HG03571 (cell line): ENCODE data around the gene LDHD.

Experiments
- ATAC-seq: cut with Tn5 transposase; IDR thresholded peaks from one replicate; pipeline ENCODE4 v1.9.1; 2021; ENCODE audit not compliant: unreplicated experiment

Gene LDHD

GRCh38 chr16:75114946-75115825, 1.4 kb downstream of the LDHD start:
- ATAC-seq, result no peak

DNA sequence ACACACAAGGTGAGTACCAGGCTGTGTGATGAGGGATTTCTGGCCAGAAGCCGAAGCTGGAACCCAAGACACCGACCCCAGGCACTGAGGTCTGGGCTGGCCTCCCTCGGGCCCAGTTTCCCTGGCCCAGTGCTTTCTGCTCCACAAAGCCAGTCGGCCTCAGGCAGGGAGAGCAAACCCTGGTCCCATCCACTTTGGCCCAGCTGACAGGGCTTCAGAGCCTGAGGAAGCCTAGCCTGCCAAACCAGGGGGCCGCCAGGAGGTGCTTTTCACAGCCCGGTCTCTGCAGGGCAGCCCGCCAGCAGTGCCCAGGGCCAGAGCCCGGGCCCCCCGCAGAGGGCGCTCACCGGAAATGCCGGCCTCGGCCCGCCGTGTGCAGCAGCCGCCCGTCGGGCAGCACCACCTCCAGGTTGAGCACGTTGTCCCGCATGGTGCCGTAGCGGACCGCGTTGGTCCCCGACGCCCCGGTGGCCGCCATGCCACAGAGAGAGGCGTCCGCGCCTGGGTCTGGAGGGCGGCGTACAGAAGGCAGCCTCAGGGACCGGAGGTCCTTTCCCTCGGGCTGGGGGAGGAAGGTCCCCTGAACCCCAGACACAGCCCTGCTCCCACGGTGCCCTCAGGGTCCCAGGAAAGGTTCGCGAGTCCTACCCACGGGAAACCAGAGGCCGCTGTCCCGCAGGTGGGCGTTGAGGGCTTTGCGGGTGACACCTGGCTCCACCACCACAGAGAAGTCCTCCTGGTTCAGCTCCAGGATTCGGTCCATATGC, 2.2 kb downstream of the LDHD start:
- no peak for ATAC-seq

DNA sequence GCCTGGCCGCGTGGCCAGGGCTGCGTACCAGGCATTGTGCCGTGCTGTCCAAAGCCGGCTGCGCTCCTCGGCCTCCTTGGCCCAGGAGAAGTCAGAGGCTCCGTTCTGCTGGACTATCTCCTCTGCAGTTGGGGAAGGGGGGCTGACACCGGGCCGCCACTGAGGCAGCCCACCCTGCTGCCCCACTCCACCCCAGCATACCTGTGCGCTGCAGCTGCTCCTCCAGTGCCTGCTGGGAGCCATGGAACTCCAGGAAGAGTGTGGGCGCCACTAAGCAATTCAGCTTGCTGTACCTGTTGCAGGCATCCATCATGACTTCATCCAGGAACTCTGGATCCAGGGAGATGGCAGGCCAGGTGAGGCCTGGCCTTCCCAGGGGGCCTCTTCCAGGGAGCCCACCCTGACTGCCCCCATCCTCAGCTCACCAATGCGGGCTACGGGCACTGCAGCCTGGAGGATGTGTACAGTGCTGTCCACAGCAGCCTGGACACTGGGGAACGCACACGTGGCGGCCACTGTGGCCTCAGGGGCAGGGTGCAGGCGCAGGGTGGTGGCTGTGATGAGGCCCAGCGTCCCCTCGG, 2.9 kb downstream of the LDHD start:
- ATAC-seq, result no peak

DNA sequence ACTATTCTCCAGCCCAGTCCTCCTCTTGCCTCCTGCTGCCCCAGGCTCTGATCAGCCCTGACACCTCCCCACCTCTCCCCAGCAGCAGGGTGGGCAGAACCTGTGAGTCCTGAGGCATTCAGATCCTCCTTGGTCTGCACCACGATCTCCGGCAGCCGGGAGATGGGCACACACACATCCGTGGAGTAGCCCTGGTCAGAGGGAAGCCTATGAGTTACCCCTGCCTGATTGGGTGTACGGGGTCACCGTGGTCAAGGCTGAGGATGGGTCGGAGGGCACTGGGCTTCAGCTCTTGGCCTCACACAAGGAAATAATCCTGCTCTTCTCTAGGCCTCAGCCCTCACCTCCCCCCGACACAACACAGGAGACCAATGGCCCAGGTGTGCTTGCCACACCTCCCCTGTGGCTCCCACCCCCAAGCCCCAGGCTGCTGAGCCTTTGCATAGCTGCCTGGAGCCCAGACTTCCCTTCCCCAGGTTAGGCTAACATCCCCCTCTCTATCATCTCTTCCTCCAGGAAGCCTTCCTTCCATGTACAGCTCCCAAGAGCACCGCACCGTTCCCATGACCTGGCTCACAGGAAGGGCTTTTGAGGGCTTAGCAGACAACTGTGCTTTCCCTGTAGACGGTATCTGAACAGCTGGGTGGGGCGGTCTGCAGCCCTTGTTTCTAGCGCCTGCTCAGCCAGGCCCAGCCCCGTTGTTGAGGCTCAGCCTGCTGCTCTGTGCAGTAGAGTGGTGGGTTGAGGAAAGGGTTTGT, 3.7 kb downstream of the LDHD start:
- no peak for ATAC-seq

DNA sequence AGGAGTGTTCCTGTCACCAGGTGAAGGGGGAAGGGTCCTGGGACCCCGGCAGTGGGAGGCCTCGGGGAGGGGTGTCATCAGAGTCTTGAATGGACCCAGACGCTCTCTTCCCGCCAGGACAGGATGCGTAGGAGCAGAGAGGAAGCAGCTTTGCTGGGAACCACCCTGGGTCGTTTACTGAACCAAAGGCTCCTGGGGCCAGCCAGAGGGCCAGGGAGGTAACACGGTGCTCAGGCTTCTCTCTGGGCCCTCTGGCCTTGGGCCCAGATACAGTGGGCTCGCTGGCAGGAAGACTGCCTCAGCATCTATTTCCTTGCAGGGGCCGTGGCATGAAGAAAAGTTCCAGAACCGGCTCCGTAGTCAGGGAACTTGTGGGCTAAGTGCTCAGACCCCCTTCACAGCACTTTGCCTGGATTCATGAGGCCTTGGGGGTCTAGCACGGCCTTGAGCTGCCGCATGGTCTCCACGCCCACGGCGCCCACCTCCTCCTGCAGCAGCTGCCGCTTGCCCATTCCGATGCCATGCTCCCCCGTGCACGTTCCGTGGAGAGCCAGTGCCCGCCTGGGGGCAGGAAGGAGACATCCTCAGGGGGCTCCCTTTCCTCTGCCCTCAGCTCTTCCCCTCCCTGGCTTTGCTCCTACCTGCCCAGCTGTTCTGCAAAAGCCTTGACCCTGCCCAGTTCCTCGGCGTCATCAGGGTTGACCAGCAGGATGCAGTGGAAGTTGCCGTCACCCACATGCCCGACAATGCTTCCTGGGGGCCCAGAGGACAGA, 4.4 kb downstream of the LDHD start:
- ATAC-seq, result no peak

DNA sequence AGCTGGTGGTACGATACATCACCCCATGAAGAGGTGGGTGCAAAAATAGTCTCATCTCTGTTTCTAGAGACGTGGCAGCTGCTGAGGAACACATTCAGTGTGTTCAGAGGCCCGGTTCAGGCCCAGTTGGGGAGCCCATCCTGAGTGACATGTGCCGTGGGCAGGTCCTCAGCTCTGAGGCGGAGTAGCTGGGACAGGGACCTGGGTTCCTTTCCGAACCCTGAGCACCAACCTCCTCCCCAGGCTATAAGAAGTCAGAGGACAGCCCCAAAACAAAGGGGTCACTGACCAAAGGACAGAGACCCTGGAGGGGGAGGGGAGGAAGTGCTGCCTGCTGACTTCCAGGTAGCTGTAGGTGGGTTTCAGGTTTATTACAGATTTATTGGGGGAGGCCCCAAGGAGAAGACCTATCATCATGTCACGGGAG, 5.1 kb downstream of the LDHD start:
- no peak for ATAC-seq

GRCh38 chr16:75110637-75111513, 5.7 kb downstream of the LDHD start:
- ATAC-seq, result peak; percentile 67

GRCh38 chr16:75109732-75110243, 6.8 kb downstream of the LDHD start:
- ATAC-seq, result no peak

DNA sequence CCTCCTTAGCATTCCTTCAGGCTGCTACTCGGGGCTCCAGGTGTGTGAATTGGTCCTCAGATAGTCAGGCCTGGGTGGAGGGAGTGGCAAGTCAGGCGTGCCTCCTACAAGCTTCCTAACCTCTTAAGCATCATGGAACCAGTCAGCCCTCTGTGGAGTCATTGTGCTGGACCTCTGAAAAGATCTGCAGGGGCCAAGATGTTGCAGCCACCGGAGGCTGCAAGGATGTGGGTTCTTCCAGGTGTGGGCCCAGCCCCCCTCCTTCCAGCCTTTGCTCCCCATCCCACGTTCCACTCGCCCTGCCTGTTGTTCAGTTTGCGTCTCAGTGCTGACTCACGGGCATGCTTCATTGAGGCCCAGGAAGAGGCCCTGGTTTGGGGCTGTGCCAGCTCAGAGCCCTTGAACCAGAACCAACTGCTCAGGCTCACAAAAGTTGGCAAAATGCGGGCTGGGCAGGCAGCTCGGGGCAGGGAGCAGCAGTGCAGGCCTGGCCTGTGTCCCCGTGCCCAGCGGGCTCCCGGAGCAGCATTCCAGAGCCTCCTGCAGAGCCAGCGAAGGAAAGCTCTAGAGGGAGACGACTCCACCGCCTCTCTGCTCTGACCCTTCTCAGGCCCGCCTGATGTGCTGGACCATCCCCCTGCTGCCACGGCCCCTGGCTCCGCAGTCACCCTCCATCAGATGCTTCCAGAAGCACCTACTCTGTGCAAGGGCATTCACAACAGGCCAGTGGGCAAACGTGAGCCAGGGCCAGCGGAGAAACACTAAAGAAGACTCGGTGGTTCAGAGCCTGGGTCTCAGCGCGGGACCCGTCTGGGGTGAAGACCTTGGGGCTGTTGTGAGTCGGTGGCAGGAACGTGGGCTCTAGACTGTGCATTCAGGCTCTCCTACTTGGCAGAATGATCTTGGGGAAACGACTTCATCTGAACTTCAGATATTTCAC, 7.5 kb downstream of the LDHD start:
- ATAC-seq, result peak; percentile 42

DNA sequence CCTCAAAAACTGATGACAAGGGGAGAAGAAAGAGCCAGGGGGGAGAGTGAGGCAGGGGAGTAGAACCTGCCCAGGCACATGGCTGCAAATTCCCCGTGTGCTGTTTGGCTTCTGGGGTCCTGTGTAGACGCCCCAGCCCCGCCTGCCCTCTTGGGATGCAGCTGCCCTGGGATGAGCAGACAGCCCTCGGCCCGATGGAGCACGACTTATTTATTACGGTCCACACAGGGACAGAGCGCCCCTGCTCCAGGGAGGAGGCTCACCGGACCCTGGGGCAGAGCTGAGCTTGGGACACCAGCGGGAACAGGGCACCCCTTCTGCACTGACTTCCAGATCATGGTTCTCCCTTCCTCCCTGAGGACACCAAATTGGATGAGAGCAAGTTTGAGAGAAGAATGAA, 9.1 kb downstream of the LDHD start:
- ATAC-seq, result no peak

DNA sequence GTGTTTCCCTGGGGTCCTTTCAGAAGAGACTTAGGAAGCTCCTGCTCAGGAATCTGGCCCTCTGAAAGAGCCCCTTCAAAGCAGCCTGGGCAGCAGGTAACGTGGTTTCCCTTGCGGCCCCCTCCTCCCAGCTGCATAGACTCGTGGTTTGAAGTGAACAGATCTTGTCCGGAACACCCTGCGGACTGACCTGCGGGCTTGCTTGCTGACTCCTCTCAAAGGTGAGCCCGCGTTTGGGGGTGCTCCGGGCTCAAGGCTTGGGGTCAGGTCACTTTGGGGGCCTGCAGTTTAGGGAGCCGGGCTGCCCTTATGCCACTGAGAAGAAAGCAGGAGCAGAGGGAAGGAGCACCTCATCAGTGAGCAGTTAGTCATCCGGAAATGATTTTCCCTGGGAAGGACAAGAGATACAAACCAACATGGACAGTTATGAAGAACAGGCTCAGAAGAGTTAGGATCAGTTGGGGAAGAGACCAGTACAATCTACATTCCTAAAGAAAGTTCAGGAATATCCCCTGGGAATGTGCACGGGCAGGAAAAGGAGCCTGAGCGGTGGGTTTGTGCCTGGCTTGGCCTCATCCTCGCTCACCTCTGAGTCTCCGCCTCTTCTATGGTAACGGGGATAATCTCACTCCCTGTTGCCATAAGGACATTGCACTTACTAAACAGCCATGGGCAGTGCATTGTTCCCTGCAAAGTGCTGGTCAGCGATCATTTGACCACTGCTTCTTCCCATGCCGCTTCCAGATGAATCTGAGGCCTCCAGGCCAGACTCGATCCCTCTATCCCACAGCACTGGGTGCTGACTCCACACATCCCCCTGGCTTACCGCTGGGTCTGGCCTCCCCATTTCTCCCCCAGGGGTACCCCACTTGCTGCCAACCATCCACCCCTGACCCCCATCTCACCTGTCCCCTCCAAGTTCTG, 10.0 kb downstream of the LDHD start:
- ATAC-seq, result no peak

DNA sequence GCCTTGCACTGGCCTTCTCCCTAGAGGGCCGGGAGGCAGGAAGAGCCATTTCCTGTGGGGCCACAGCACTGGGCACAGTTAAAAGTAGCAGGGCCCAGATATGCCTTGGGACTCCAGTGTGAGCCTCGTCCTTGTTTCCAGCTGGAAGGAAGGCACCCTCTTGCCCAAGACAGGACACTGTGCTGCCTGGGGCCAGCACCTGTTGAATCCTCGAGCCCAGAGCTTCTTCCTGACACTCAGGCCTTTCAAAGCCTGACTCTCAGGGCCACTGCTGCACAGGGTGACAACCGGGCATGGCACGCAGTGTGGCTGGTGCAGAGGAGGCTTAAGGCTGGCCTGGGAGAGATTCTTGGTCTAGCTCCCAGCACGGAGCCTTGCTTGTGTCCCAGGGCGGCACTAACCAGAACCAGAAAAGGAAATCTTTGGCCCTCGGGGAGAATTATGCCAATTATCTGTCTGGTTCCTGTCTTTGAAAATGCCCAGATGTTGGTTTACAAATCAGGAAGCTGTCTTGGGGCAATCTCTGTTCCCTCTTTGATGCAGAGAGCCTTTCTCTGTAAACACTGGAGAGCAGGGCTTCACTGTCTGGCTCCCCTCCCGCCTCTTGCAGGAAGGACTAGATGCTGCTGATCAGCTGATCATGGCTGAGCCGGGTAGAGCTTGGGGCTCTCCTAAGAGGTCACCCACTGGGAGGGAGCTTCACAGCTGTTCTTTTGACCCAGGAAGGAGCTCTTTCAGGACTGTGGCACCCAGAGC, 11.1 kb downstream of the LDHD start:
- no peak for ATAC-seq

DNA sequence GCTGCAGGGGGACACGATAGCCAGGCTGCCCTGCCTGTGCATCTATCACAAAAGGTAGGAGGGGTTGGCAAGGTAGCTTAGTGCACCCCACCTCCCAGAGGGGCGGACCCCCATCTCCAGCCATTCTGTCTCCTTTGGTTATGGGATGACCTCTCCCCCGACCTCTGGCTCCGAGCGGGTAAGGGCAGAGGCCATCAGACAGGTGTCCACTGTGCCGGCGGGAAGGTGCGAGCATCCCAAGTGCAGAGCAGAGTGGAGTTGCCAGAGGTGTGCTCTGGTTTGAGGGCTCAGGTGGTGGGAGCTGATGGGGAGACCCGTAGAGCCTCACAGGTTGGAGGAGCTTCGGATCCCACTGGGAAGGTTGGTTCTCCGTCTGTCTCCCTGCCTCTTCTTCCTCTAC, 11.7 kb downstream of the LDHD start:
- no peak for ATAC-seq

DNA sequence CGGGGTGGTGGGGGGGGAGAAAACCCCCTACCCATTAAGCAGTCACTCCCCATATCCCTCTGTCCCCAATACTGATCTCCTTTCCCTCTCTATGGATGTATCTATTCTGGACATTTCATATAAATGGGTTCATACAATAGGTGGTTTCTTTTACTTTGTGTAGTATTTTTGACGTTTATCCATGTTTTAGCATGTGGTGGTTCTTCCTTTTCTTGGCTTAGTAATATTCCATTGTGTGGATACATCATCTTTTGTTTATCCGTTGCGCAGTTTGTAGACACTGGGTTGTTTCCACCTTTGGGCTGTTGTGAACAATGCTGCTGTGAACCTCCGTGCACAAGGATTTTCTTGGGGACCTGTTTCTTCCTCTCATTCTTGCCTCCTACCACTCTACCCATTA, 12.6 kb downstream of the LDHD start:
- no peak for ATAC-seq

DNA sequence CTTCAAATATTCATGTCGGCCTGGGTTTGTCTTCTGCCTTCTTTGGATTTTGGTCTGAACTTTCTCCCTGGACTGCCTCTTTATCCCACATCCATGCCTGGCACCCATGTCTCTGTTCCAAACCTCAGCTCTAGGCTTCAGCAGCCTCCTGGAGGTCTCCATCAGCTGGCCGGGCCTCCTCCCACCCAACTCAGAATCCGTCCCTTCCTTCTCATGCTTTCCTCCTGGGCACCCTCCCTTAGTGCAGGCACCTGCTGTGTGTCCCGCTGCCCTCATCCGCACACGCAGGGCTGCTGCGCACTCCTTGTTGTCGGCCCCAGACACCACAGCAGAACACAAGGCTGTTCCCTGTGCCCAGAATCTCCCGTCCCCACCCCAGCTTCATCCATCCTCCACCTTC, 14.0 kb downstream of the LDHD start:
- ATAC-seq, result no peak

DNA sequence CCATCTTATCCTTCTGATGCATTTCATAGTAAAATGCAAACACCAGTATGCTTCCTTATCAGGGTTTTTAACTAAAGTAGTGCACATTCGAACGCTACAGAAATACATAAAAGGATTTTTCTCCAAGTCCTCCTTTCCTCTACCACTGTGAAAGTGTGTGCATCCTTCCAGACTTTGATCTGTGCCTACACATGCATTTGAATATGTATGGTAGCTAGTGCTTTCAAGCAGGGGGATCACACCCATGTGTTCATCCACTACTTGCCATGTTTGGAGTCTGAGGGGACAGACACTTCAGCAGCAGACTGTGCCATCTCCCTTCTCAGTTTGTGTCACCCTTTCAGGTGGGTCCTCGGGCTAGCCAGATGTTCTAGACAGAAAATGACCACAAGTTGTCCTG, 14.9 kb downstream of the LDHD start:
- no peak for ATAC-seq
